H9 (cell line): ENCODE measurements around the gene PKDCC. TPM values are rescaled to one million over a fixed set of nuclear protein-coding genes. Genes with fewer than 3 reads are reported as not detected.
"Not testable (repeated sequence)": the region's sequence is repeated elsewhere in the genome, so short reads cannot be mapped to it uniquely, and the experiment has no call there.

ENCODE experiments used
- DNase-seq: peaks from one replicate; pipeline ENCODE4 v3.0.0-alpha.2; 2017
- H2AFZ ChIP-seq: one replicate; pipeline ENCODE4 v1.6.1; 2013; ENCODE audit warnings: mild to moderate bottlenecking, low read length, control low read depth, moderate library complexity
- H2AK5ac ChIP-seq: 2 replicates; pipeline ENCODE4 v1.6.1; 2013; ENCODE audit warnings: low read length, control low read depth, mixed read lengths; ENCODE audit not compliant: insufficient read length
- H2BK120ac ChIP-seq: one replicate; pipeline ENCODE4 v1.6.1; 2013; ENCODE audit warnings: low read depth, mild to moderate bottlenecking, low read length, control low read depth, inconsistent platforms; ENCODE audit not compliant: poor library complexity, severe bottlenecking
- H2BK12ac ChIP-seq: 2 replicates; pipeline ENCODE4 v1.6.1; 2013; ENCODE audit warnings: low read length, control low read depth, mixed read lengths, low read depth; ENCODE audit not compliant: insufficient read length
- H2BK15ac ChIP-seq: 2 replicates; pipeline ENCODE4 v1.6.1; 2013; ENCODE audit warnings: low read depth, low read length, control low read depth
- H2BK20ac ChIP-seq: one replicate; pipeline ENCODE4 v1.6.1; 2013; ENCODE audit warnings: low read depth, mild to moderate bottlenecking, low read length, control low read depth, inconsistent platforms; ENCODE audit not compliant: poor library complexity, severe bottlenecking
- H2BK5ac ChIP-seq: 2 replicates; pipeline ENCODE4 v1.6.1; 2013; ENCODE audit warnings: low read length, control low read depth, mixed read lengths; ENCODE audit not compliant: insufficient read length
- H3K14ac ChIP-seq: 2 replicates; pipeline ENCODE4 v1.6.1; 2013; ENCODE audit warnings: low read length, control low read depth; ENCODE audit not compliant: insufficient read depth
- H3K18ac ChIP-seq: 2 replicates; pipeline ENCODE4 v1.6.1; 2013; ENCODE audit warnings: low read depth, mild to moderate bottlenecking, mixed read lengths, low read length, control low read depth; ENCODE audit not compliant: insufficient read length
- H3K23ac ChIP-seq: 2 replicates; pipeline ENCODE4 v1.6.1; 2013; ENCODE audit warnings: low read length, control low read depth, mixed read lengths, low read depth; ENCODE audit not compliant: insufficient read length
- H3K23me2 ChIP-seq: 2 replicates; pipeline ENCODE4 v1.6.1; 2013; ENCODE audit warnings: low read depth, mild to moderate bottlenecking, mixed read lengths, low read length, control low read depth; ENCODE audit not compliant: insufficient read length, poor library complexity, severe bottlenecking
- H3K27ac ChIP-seq: 2 replicates; pipeline ENCODE4 v1.5.1; 2013; ENCODE audit warnings: low read length, control low read depth, mixed read lengths, low read depth; ENCODE audit not compliant: insufficient read length
- H3K27me3 ChIP-seq: 2 replicates; pipeline ENCODE4 v1.6.1; 2013; ENCODE audit warnings: low read length, control low read depth, inconsistent platforms; ENCODE audit not compliant: insufficient read depth
- H3K4ac ChIP-seq: 2 replicates; pipeline ENCODE4 v1.6.1; 2013; ENCODE audit warnings: low read depth, mild to moderate bottlenecking, control low read depth, inconsistent platforms, low read length, moderate library complexity
- H3K4me1 ChIP-seq: 2 replicates; pipeline ENCODE4 v1.6.1; 2013; ENCODE audit warnings: low read length, control low read depth, inconsistent platforms; ENCODE audit not compliant: insufficient read depth
- H3K4me2 ChIP-seq: 2 replicates; pipeline ENCODE4 v1.6.1; 2013; ENCODE audit warnings: low read length, control low read depth, mixed read lengths; ENCODE audit not compliant: insufficient read length, insufficient read depth
- H3K56ac ChIP-seq: 2 replicates; pipeline ENCODE4 v1.6.1; 2013; ENCODE audit warnings: low read depth, mild to moderate bottlenecking, mixed read lengths, low read length, control low read depth; ENCODE audit not compliant: insufficient read length
- H3K79me1 ChIP-seq: 2 replicates; pipeline ENCODE4 v1.6.1; 2013; ENCODE audit warnings: low read depth, mild to moderate bottlenecking, moderate library complexity, low read length, control low read depth, inconsistent platforms; ENCODE audit not compliant: insufficient read depth, poor library complexity, severe bottlenecking
- H3K79me2 ChIP-seq: 2 replicates; pipeline ENCODE4 v1.6.1; 2013; ENCODE audit warnings: low read length, control low read depth, inconsistent platforms; ENCODE audit not compliant: insufficient read depth
- H3K9ac ChIP-seq: 2 replicates; pipeline ENCODE4 v1.6.1; 2013; ENCODE audit warnings: low read length, control low read depth, mixed read lengths; ENCODE audit not compliant: insufficient read length; ENCODE audit errors: extremely low read depth
- H3K9me3 ChIP-seq: one replicate; pipeline ENCODE4 v1.6.1; 2013; ENCODE audit warnings: low read depth, low read length, inconsistent platforms; ENCODE audit not compliant: control insufficient read depth
- H3T11ph ChIP-seq: one replicate; pipeline ENCODE4 v1.6.1; 2013; ENCODE audit warnings: mild to moderate bottlenecking, low read length, control low read depth, inconsistent platforms
- H4K20me1 ChIP-seq: one replicate; pipeline ENCODE4 v1.6.1; 2013; ENCODE audit not compliant: control insufficient read depth, insufficient read length, insufficient read depth
- H4K5ac ChIP-seq: 2 replicates; pipeline ENCODE4 v1.6.1; 2013; ENCODE audit warnings: low read depth, mild to moderate bottlenecking, mixed read lengths, low read length, control low read depth; ENCODE audit not compliant: insufficient read length
- H4K8ac ChIP-seq: replicated peaks from 2 replicates; pipeline ENCODE4 v1.6.1; 2013; ENCODE audit warnings: low read length, control low read depth, mixed read lengths, low read depth; ENCODE audit not compliant: insufficient read length
- H4K91ac ChIP-seq: 2 replicates; pipeline ENCODE4 v1.6.1; 2013; ENCODE audit warnings: low read depth, mild to moderate bottlenecking, moderate library complexity, mixed read lengths, low read length, control low read depth; ENCODE audit not compliant: insufficient read length
- H3K27ac Mint-ChIP-seq, 3 experiments: 2 replicates in 2 of 3; 3 replicates in 1 of 3; pipeline ENCODE4 v1.8.0; 2020 to 2021; ENCODE audit warnings: mixed read lengths in 3 of 3, mild to moderate bottlenecking in 1 of 3, moderate library complexity in 1 of 3
- H3K27me3 Mint-ChIP-seq: 2 replicates; pipeline ENCODE4 v1.8.0; 2021; ENCODE audit warnings: low read depth, mild to moderate bottlenecking, moderate library complexity, mixed read lengths
- H3K36me3 Mint-ChIP-seq, 3 experiments: 2 replicates in 2 of 3; 3 replicates in 1 of 3; pipeline ENCODE4 v1.8.0; 2020 to 2021; ENCODE audit warnings: low read depth in 3 of 3, mixed read lengths in 3 of 3; ENCODE audit not compliant: insufficient read depth in 1 of 3
- H3K4me1 Mint-ChIP-seq, 2 experiments: 2 replicates each; pipeline ENCODE4 v1.8.0; 2020; ENCODE audit warnings: mixed read lengths in 2 of 2
- H3K4me3 Mint-ChIP-seq, 2 experiments: 2 replicates in 1 of 2; 3 replicates in 1 of 2; pipeline ENCODE4 v1.8.0; 2020 to 2021; ENCODE audit warnings: mild to moderate bottlenecking in 2 of 2, mixed read lengths in 2 of 2, moderate library complexity in 1 of 2
- H3K9me3 Mint-ChIP-seq, 2 experiments: 2 replicates in 1 of 2; 3 replicates in 1 of 2; pipeline ENCODE4 v1.8.0; 2020; ENCODE audit warnings: mild to moderate bottlenecking in 2 of 2, mixed read lengths in 2 of 2, moderate library complexity in 1 of 2
- WGBS: extraction: QIAGEN DNeasy Blood & Tissue Kit; methylation state at CpG from one replicate; pipeline ENCODE4 v1.1.7; 2013; ENCODE audit warnings: missing lambda C conversion rate, low lambda C conversion rate, mixed read lengths; ENCODE audit not compliant: insufficient read length; ENCODE audit errors: extremely low coverage; 5-methylcytosine and 5-hydroxymethylcytosine counted together
- total RNA-seq: library from RNA; stranded (reverse); gene quantifications from 2 replicates; pipeline ENCODE4 v1.2.1, GENCODE V29; 2021
- TF ChIP-seq, protein P1 (sequence below): fragments of 200-600 bp; sonication (generic); conservative IDR thresholded peaks from 3 replicates; pipeline ENCODE4 v1.8.0; 2021; ENCODE audit warnings: antibody characterized with exemption, mild to moderate bottlenecking

The PKDCC gene
- total RNA-seq, 1 experiment from 2014 or later, result 134 TPM

DNA sequence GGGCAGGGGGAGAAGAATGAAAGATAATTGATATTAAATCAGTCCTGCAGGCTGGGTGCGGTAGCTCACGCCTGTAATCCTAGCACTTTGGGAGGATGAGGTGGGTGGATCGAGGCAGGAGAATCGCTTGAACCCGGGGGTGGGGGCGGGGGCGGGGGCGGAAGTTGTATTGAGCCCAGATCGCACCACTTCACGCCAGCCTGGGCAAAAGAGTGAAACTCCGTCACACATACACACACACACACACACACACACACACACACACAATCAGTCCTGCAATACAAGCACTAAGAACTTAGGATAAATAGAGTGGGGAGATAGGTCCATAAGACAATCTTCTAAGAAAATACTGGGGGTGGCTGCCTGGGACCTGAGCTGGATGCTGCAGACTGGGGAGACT is 15.1 kb upstream of the PKDCC start:
- Mint-ChIP-seq H3K27me3 (peaks cover 20% of the 10 kb centered on the region), H3K4me1 (peaks cover 58% of the 10 kb centered on the region in 2 experiments), H3K4me3 (no peak overlapping the region; a peak in 1 of 5 replicates), H3K9me3 (peaks cover 0 to 3% of the 10 kb centered on the region in 2 experiments; a peak in 3 of 5 replicates), H3K27ac (0 out of 7 replicates have a peak overlapping the region, but pooled peaks of 1 of the 3 experiments have one; percentile 34), H3K36me3 (peaks cover 2 to 4% (median 3%) of the 10 kb centered on the region in 3 experiments; a peak in 3 of 7 replicates)
- no peak for DNase-seq
- Histone ChIP-seq H3T11ph (no peak overlapping the region), H3K18ac (no peak overlapping the region), H3K14ac (no peak overlapping the region), H3K4ac (no peak overlapping the region), H3K23ac (no peak overlapping the region), H3K9me3 (no peaks in the 10 kb centered on the region), H3K4me2 (no peak overlapping the region), H3K79me1 (no peaks in the 10 kb centered on the region), H4K91ac (no peak overlapping the region), H3K56ac (no peak overlapping the region), H3K23me2 (no peaks in the 10 kb centered on the region), H4K5ac (no peak overlapping the region), H2BK15ac (no peak overlapping the region), H2BK5ac (no peak overlapping the region), H3K4me1 (peaks cover 20% of the 10 kb centered on the region; the same call in 1 of the 2 replicates), H2BK120ac (no peak overlapping the region), H2BK20ac (no peak overlapping the region), H4K8ac (no peak overlapping the region), H3K27me3 (peaks cover 2% of the 10 kb centered on the region; the same call in 1 of the 2 replicates), H2AK5ac (no peak overlapping the region), H3K9ac (no peak overlapping the region), H3K79me2 (no peaks in the 10 kb centered on the region), H2AFZ (no peak overlapping the region), H2BK12ac (no peak overlapping the region), H3K27ac (no peak overlapping the region), H4K20me1 (no peaks in the 10 kb centered on the region)
- TF ChIP-seq, protein P1, sequence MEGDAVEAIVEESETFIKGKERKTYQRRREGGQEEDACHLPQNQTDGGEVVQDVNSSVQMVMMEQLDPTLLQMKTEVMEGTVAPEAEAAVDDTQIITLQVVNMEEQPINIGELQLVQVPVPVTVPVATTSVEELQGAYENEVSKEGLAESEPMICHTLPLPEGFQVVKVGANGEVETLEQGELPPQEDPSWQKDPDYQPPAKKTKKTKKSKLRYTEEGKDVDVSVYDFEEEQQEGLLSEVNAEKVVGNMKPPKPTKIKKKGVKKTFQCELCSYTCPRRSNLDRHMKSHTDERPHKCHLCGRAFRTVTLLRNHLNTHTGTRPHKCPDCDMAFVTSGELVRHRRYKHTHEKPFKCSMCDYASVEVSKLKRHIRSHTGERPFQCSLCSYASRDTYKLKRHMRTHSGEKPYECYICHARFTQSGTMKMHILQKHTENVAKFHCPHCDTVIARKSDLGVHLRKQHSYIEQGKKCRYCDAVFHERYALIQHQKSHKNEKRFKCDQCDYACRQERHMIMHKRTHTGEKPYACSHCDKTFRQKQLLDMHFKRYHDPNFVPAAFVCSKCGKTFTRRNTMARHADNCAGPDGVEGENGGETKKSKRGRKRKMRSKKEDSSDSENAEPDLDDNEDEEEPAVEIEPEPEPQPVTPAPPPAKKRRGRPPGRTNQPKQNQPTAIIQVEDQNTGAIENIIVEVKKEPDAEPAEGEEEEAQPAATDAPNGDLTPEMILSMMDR, result no peak
- no CpG with 5 or more reads among the region's 11 CpGs for WGBS

DNA sequence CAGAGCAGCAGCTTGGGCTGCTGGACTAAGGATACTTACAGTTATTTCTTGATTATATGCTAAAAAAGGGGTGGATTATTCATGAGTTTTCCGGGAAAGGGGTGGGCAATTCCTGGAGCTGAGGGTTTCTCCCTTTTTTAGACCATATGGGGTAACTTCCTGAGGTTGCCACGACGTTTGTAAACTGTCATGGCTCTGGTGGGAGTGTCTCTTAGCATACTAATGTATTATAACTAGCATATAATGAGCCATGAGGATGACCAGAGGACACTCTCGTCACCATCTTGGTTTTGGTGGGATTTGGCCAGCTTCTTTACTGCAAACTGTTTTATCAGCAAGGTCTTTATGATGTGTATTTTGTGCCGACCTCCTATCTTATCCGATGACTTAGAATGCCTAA is 13.7 kb upstream of the PKDCC start:
- H3K14ac ChIP-seq, H3K27ac ChIP-seq, H2AK5ac ChIP-seq, H3K4me3 Mint-ChIP-seq, H2BK20ac ChIP-seq, H2AFZ ChIP-seq, H3K4ac ChIP-seq, H3T11ph ChIP-seq, H2BK12ac ChIP-seq, H3K9me3 ChIP-seq, H2BK120ac ChIP-seq, H4K8ac ChIP-seq, DNase-seq, H3K23ac ChIP-seq, H3K27me3 ChIP-seq, H3K79me1 ChIP-seq, H3K18ac ChIP-seq, H3K79me2 ChIP-seq, H4K91ac ChIP-seq, H4K20me1 ChIP-seq, H3K9ac ChIP-seq, H3K56ac ChIP-seq, H3K36me3 Mint-ChIP-seq, H3K4me2 ChIP-seq, H3K23me2 ChIP-seq, H4K5ac ChIP-seq, H2BK15ac ChIP-seq, H3K9me3 Mint-ChIP-seq, H2BK5ac ChIP-seq, H3K27ac Mint-ChIP-seq: not testable (repeated sequence)
- no CpG with 5 or more reads among the region's 6 CpGs for WGBS
- H3K4me1 ChIP-seq, result peaks cover 20% of the 10 kb centered on the region; the same call in 1 of the 2 replicates
- peaks cover 20% of the 10 kb centered on the region for H3K27me3 Mint-ChIP-seq
- H3K4me1 Mint-ChIP-seq, result peaks cover 47 to 49% of the 10 kb centered on the region in 2 experiments
